ENCODE results near the gene PTX4.
A peak's percentile ranks its signal among the peaks of the same experiment; 100 is the strongest.
"Not testable (repeated sequence)": the region's sequence is repeated elsewhere in the genome, so short reads cannot be mapped to it uniquely, and the experiment has no call there.

PTX4 gene

GRCh38 chr16:1486551-1487390, 2.0 kb downstream of the PTX4 start:
- TF ChIP-seq CTCF (IDR thresholded peaks at IDR 0.05), result no peak
- Histone ChIP-seq H3K27ac (no peak overlapping the region), H3K4me3 (no peak overlapping the region)
- no peak for DNase-seq (ENCODE audit: low spot score)

GRCh38 chr16:1485847-1486496, 2.8 kb downstream of the PTX4 start:
- Histone ChIP-seq H3K4me3 (no peak overlapping the region), H3K27ac (no peak overlapping the region)
- no peak for TF ChIP-seq CTCF (IDR thresholded peaks at IDR 0.05)
- no peak for DNase-seq (ENCODE audit: low spot score)

- Histone ChIP-seq H3K27ac (no peak overlapping the region), H3K4me3 (no peak overlapping the region)
- TF ChIP-seq CTCF (IDR thresholded peaks at IDR 0.05), result no peak
- DNase-seq (ENCODE audit: low spot score), result no peak
Observed at GRCh38 chr16:1481906-1482835, 6.6 kb downstream of the PTX4 start.

GRCh38 chr16:1478937-1479336, 9.8 kb downstream of the PTX4 start:
- not testable (repeated sequence) for H3K4me3 ChIP-seq; H3K27ac ChIP-seq; DNase-seq (ENCODE audit: low spot score)

GRCh38 chr16:1477033-1477432, 11.7 kb downstream of the PTX4 start:
- no peak overlapping the region for H3K4me3 ChIP-seq
- TF ChIP-seq CTCF (IDR thresholded peaks at IDR 0.05), result no peak
- DNase-seq (ENCODE audit: low spot score), result no peak
- no peak overlapping the region for H3K27ac ChIP-seq

GRCh38 chr16:1475552-1476114, 13.1 kb downstream of the PTX4 start:
- peak overlapping the region; percentile 83 to 85 for H3K27ac ChIP-seq
- peak overlapping the region; percentile 94 for H3K4me3 ChIP-seq
- DNase-seq (ENCODE audit: low spot score), result no peak
- TF ChIP-seq CTCF (IDR thresholded peaks at IDR 0.05), result no peak

Data from coronary artery (tissue), 2 donors.